HG03280 (cell line): ENCODE results near the gene ITPA.

Source experiments
- ATAC-seq: cut with Tn5 transposase; IDR thresholded peaks from one replicate; pipeline ENCODE4 v1.9.1; 2021; ENCODE audit warnings: mild to moderate bottlenecking, moderate library complexity; ENCODE audit not compliant: unreplicated experiment

ITPA gene

DNA sequence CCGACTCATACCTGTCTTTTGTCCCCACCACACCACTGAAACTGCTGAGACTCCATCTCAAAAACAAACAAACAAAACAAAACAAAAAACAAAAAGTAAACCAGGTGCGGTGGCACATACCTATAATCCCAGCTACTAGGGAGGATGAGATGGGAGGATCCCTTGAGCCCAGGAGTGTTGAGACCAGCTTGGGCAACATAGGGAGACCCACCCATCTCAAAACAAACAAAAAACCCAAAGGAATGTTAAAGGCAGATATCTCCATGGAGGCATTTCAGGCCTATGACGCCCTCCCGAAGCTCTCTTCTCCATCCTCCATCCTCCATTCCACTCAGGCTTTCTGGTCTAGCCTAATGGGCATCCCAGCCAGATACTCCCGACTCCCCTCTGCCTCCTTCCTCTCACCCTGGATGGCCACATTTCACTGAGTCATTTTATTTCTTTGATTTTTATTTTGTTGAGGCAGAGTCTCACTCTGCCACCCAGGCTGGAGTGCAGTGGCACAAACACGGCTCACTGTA, 32.9 kb downstream of the ITPA start:
- no peak for ATAC-seq

DNA sequence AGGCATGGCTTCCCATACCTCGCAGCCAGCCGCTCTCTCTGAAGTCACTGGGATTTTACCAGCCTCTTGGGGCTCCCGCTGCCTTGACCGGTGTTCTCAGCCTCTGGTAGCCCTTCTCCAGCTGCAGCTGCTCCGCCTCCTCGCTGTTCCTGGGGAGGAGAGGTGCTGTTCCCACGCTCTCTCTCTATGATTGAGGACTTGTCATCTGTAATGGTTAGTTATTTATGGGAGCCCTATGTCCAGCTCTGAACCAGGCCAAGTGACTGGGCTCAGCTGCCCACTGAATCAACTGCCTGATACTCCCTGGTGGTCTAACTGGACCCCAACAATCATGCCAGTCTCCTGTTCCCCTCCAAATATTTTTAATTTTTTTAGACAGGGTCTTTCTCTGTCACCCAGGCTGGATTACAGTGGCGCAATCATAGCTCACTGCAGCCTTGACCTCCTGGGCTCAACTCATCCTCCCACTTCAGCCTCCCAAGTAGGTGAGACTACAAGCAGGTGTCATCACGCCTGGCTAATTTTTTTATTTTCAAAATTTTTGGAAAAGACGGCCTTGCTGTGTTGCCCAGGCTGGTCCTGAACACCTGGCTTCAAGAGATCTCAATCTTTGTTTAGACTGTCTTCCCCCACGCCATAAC, 34.5 kb downstream of the ITPA start:
- ATAC-seq = no peak

DNA sequence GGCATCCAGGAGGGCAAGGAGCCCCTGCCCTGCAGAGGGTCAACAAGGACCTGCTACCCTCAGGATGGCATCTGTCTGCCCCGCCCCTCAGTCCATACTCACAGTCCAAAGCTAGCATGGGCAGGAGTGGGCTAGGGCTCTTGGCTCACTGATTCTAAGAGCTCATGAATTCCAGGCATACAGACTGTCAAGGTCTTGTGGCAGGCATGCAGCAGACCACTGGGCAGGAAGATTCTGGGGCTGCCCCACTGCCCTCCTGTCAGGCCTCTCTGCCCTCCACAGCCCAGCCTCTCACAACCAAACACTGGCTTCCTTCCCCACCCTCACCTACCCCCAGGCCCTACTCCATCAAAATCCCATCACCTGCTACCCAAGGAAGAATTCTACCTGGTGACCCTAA, 35.3 kb downstream of the ITPA start:
- no peak for ATAC-seq

DNA sequence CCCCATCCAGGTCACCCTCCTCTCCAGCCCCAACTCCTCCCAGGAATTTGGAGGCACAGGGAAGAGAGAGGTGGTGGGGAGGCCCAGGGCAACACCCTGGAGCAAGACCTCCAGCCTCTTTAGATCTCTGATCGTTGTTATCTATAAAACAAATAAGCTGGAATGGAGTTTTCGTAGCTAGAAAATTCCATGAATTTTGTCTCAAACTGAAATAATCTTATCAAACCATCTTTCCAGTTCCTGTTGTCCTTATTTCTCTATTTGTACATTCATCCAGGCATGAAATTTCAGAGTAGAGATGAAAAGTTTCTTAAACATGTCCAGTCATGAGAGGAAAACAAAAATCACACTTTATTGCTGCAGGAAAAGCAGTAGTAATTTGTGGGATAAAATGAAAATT, 35.9 kb downstream of the ITPA start:
- no peak for ATAC-seq

DNA sequence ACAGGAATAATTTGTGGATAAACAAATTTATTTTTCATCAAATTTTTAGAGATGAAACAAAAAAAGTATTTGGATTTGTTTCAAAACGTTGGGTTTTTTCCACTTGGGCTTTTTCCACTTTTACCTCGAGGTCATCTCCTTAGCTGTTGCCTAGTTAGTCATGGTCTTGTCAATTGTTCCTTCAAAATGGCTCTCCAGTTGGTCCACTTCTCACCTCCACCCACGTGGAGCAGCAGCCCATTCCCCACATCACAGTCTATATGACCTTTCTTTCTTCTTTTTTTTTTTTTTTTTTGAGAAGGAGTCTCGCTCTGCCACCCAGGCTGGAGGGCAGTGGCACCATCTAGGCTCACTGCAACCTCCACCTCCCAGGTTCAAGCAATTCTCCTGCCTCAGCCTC, 36.4 kb downstream of the ITPA start:
- no peak for ATAC-seq

DNA sequence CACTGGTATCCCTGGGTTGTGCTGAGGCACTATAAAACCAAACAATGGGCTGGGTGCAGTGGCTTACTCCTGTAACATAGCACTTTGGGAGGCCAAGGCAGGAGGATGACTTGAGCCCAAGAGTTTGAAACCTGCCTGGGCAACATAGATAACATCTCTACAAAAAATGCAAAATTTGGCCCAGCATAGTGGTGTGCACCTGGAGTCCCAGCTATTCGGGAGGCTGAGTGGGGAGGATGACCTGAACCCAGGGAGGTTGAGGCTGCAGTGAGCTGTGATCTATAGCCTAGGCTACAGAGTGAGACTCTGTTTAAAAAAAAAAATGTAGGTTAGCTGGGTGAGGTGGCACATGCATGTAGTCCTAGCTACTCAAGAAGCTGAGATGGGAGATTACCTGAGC, 37.4 kb downstream of the ITPA start:
- no peak for ATAC-seq

DNA sequence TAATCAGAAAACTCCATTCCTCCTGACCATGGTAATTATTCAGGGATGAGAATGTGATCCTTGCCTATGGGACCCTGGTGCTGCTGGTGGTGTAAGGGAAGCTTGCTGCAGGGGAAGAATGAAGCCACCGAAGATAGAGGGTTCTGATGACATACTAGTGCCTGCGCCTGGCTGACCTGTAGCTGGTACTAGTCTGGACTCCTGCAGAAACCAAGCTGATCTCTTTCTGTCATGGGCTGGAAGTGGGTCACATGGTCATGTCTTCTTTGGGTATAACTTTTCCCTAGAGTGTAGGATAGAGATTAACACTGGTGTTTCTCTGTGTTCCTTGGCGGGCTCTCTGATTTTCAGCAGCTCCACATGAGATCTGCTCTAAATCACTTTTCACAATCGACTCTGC, 38.3 kb downstream of the ITPA start:
- ATAC-seq = no peak

DNA sequence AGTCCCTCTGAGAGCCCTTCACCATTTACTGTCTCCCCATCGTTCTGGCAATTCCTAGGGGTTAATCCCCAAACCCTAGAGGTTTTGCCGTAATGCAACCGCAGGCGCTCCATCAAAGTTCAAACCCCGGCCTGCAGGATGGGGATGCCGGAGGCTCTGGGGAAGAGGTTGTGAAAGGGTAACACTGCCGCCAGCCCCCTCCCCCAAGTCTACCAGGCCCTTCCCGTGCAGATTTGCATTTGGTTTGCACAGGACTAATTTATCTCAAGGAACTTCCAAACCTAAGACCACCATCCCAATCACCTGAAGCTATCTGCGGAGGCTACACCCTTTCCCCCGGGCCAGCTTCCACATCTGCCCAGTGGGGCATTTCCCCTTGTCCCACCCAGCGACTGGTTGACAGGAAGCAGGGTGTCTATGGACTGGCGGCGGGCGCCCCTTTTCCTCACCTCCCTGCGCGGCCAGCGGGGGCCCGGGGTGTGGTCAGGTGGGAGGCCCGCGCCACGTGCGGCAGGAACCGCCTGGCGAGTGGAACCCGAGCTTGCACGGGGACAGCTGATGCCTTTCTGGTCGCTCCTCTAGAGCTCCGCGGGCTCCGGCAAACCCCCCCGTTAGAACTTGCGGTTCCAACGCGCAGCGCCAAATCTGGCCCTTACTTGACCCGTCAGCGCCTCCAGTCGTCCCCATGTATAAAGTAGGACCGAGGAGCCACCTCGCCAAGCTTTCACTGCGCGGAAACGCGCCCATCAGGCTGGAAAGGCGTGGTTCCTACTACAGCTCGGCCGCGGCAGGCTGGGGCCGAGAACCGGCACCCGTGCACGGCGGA, 39.1 kb downstream of the ITPA start:
- no peak for ATAC-seq

DNA sequence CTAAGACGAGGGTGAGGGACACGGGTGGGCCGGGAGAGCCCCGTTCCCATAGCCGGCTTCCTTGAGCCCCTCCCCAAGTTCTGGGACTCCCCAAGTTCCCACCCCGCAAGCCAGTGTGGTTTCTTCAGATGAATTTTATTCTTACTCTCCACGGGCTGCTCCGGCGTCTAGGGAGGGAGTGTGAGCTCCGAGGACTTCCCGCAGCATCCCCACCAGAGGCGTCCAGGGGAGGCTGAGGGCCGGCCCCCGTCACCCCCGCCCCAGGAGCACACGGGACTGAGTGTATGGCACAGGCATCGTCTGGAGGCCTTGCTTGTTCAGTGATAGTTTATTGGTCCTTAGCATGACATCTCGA, 39.7 kb downstream of the ITPA start:
- no peak for ATAC-seq

DNA sequence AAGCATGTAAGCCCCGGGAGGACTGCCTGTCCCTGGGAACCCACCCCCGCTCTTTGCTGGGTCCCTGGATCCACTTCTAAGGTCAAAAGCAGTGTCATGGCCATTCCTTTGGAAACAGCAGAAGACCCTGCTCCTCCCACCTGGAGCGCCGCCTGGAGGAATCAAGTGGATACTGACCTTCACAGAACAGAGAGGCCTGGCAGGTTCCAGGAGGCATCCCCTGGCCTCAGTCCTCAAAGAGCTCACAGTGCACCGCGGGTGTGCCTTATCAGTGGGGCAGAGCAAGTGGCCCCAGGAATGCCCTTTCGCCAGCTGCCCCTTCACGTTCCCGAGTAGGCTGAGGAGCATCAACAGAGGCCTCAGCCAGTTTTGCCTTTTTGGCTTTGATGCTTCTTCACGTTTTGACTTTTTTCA, 40.8 kb downstream of the ITPA start:
- ATAC-seq = no peak

DNA sequence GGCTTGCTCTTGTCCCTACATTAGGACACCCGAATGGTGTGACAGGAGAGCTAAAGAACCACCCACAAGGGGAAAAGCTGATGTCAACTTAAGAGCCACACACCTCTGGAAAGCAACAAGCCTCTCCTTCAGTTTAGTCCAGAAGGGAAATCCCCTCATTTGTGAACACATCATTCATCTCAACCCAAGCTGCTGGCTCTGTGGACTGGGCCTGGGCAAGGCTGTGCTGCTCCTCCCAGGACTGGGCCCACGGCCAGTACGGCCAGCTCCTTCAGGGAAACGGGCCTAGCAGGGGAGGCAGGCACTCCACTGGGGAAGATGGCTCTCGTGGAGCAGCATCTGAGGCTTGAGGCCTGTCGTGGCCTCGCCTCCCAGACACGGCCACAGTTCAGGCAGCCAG, 42.5 kb downstream of the ITPA start:
- no peak for ATAC-seq

DNA sequence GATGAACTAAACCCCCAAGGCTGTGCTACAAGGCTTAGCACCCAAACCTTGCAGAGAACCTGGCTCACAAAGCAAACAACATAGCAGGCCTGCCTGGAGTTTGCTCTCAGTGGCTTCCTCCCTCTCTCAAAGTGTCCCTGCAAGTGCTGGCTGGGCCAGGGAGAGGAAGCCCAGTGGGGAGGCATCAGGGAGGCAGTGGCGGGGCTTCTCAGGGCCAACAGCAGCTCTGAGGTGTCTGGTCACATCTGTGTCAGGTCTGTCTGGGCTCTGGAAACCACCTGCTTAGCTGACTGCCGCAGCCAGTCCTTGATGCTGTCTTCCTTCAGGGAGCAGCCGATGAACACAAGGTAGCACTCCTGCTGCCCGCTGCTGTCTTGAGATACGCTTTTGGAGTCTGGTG, 46.4 kb downstream of the ITPA start:
- ATAC-seq = no peak

DNA sequence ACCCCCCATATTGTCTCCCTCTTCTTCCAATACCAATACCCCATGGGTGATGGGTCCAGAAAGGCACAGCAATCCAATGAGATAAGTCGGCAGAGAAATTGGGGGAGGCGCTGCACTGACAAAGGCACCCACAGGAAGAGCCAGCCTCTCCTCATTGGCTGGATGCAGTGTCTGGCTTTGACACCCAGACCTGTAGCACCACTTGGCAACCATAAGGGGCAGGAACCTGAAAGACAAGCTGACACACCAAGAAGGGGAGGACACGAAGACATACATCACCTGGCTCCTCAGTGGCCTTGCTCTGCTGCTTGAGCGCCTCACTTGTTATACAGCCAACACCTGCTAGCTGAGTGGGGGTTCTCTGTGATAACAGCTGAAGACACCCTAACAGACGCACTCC, 49.1 kb downstream of the ITPA start:
- no peak for ATAC-seq

DNA sequence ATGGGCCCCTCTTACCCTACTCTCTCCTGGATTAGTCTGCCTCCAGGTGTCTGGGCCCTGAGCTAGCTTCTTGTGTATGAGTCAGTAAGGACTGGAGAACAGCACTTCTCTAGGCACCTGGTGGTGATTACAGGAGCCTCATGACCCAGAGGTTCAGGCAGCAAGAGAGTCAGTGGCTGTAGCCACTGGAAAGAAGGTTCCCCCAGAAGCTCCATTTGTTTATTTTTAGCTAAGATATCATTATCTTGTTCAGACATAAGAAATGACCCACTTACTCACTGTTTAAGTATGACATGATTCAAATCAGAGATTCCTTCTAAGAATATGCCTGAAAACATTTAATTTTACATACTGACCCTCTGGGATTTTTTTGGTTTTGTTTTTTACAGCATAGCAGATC, 53.3 kb downstream of the ITPA start:
- ATAC-seq = no peak

DNA sequence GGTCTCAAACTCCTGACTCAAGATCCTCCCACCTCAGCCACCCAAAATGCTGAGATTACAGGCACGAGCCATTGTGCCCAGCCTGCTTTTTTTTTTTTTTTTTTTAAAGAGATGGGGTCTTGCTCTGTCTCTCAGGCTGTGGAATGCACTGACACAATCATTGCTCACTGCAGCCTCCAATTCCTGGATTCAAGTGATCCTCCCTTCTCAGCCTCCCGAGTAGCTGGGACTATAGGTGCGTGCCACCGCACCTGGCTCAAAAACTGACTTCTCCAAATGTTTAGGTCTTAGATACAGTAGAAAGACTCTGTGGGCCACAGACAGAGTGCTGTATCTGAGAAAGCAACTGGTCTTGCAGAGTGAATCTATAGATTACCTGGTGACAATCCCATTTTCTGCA, 60.8 kb downstream of the ITPA start:
- ATAC-seq = no peak

DNA sequence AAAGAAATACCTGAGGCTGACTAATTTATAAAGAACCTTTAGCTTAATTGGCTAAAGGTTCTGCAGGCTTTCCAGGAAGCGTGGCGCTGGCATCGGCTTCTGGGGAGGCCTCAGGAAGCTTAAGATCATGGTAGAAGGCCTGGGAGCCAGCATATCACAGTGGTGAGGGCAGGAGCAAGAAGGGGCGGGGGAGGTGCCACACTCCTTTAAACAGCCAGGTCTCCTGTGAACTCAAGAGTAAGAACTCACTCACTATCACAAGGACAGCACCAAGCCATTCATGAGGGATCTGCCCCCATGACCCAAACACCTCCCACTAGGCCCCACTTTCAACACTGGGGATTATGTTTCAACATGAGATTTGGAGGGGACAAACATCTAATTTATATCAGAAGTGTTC, 64.1 kb downstream of the ITPA start:
- ATAC-seq = no peak
